Lower lobe of right lung (tissue), 2 donors: ENCODE results near the gene PDLIM7. TPM values are rescaled to one million over a fixed set of nuclear protein-coding genes. Genes with fewer than 3 reads are reported as not detected.

Source experiments
- ATAC-seq, 2 donors: fragments of 200-7000 bp; cut with Tn5 transposase; one replicate each; pipeline ENCODE4 v1.9.1; 2020 to 2022; ENCODE audit warnings: mild to moderate bottlenecking in 2 of 2, moderate library complexity in 2 of 2
- DNase-seq: peaks from one replicate; pipeline ENCODE4 v3.0.0-alpha.2; 2020
- H3K27ac ChIP-seq: fragments of 200-600 bp; one replicate; pipeline ENCODE4 v1.8.0; 2022
- H3K27me3 ChIP-seq: fragments of 200-600 bp; one replicate; pipeline ENCODE4 v1.8.0; 2022; ENCODE audit warnings: low read depth
- H3K36me3 ChIP-seq: fragments of 200-600 bp; one replicate; pipeline ENCODE4 v1.8.0; 2022; ENCODE audit warnings: mild to moderate bottlenecking
- H3K4me1 ChIP-seq: fragments of 200-600 bp; one replicate; pipeline ENCODE4 v1.8.0; 2022
- H3K4me3 ChIP-seq: fragments of 200-600 bp; one replicate; pipeline ENCODE4 v1.8.0; 2022; ENCODE audit warnings: mild to moderate bottlenecking
- H3K9me3 ChIP-seq: fragments of 200-600 bp; one replicate; pipeline ENCODE4 v1.8.0; 2022
- CTCF ChIP-seq: fragments of 200-600 bp; IDR thresholded peaks from one replicate; pipeline ENCODE4 v1.8.0; 2022; ENCODE audit warnings: antibody characterized with exemption, mild to moderate bottlenecking
- intact Hi-C: fragments of 100-400 bp; cut with DNase I; formaldehyde crosslinking; loops from one replicate; pipeline ENCODE4 v1.11.0; 2022
- total RNA-seq: library from RNA; stranded (reverse); fragmentation: NEBNext Ultra II Directional; extraction: Animal tissue kit (Norgen Biotek cat#: 25700); gene quantifications from one replicate; pipeline ENCODE4 v1.2.1, GENCODE V29; 2021
- donor health status: DM: no; HTN: yes; CAD: no; lungs with severe emphysema.

PDLIM7 gene
- total RNA-seq, 1 donor from 2014 or later: 47.1 TPM

GRCh38 chr5:177520916-177521513 is 23.6 kb upstream of the PDLIM7 start:
- Histone ChIP-seq H3K36me3 (peaks cover 62% of the 10 kb centered on the region), H3K4me1 (peaks cover 3% of the 10 kb centered on the region), H3K27ac (no peak overlapping the region), H3K9me3 (no peaks in the 10 kb centered on the region), H3K4me3 (no peak overlapping the region), H3K27me3 (no peaks in the 10 kb centered on the region)
- no peak for TF ChIP-seq CTCF
- intact Hi-C loops: no loop called here
- no peak for ATAC-seq
- DNase-seq: no peak

- peaks cover 10% of the 10 kb centered on the region for H3K4me1 ChIP-seq
- H3K36me3 ChIP-seq: peaks cover 59% of the 10 kb centered on the region
- TF ChIP-seq CTCF: no peak
- DNase-seq: no peak
- H3K27me3 ChIP-seq: no peaks in the 10 kb centered on the region
- no peak overlapping the region for H3K4me3 ChIP-seq
- no peaks in the 10 kb centered on the region for H3K9me3 ChIP-seq
- ATAC-seq: no peak
- no peak overlapping the region for H3K27ac ChIP-seq
- intact Hi-C loops: no loop called here
Observed at GRCh38 chr5:177520271-177520670, 22.9 kb upstream of the PDLIM7 start.

GRCh38 chr5:177519463-177520235 is 22.2 kb upstream of the PDLIM7 start:
- peaks cover 59% of the 10 kb centered on the region for H3K36me3 ChIP-seq
- intact Hi-C loops: no loop called here
- no peak for ATAC-seq

GRCh38 chr5:177516601-177517568 is 19.5 kb upstream of the PDLIM7 start, which contains the start of gene DDX41:
TSS of gene DDX41 (minus strand) at chr5:177516961. CDS start at chr5:177516945, 16 bp downstream.
- peak; percentile 96 for ATAC-seq
- peaks cover 69% of the 10 kb centered on the region for H3K36me3 ChIP-seq
- intact Hi-C loops: no loop called here
- DNase-seq: peak; percentile 98
- H3K4me1 ChIP-seq: peaks cover 11% of the 10 kb centered on the region
- no peaks in the 10 kb centered on the region for H3K9me3 ChIP-seq
- peak; percentile 9 for TF ChIP-seq CTCF
- peak within 1 kb of the TSS; percentile 88 for H3K27ac ChIP-seq
- H3K27me3 ChIP-seq: no peaks in the 10 kb centered on the region
- H3K4me3 ChIP-seq: peak within 1 kb of the TSS; percentile 93

More at GRCh38 chr5:177519463-177520235, 22.2 kb upstream of the PDLIM7 start:
- no peaks in the 10 kb centered on the region for H3K9me3 ChIP-seq
- no peak overlapping the region for H3K4me3 ChIP-seq
- no peak overlapping the region for H3K27ac ChIP-seq
- H3K27me3 ChIP-seq: no peaks in the 10 kb centered on the region
- H3K4me1 ChIP-seq: peaks cover 11% of the 10 kb centered on the region
- TF ChIP-seq CTCF: no peak
- DNase-seq: no peak

GRCh38 chr5:177515580-177515979 is 18.2 kb upstream of the PDLIM7 start:
- no peak for DNase-seq
- no peak overlapping the region for H3K27ac ChIP-seq
- ATAC-seq: no peak
- no peak for TF ChIP-seq CTCF
- intact Hi-C loops: no loop called here
- H3K4me1 ChIP-seq: peaks cover 17% of the 10 kb centered on the region
- H3K27me3 ChIP-seq: no peaks in the 10 kb centered on the region
- H3K9me3 ChIP-seq: no peaks in the 10 kb centered on the region
- H3K36me3 ChIP-seq: peaks cover 69% of the 10 kb centered on the region
- H3K4me3 ChIP-seq: peak overlapping the region; percentile 93
